ENCODE measurements around the gene EHD4.

GRCh38 chr15:41975669-41976068, 3.3 kb upstream of the EHD4 start:
- TF ChIP-seq, protein P1, sequence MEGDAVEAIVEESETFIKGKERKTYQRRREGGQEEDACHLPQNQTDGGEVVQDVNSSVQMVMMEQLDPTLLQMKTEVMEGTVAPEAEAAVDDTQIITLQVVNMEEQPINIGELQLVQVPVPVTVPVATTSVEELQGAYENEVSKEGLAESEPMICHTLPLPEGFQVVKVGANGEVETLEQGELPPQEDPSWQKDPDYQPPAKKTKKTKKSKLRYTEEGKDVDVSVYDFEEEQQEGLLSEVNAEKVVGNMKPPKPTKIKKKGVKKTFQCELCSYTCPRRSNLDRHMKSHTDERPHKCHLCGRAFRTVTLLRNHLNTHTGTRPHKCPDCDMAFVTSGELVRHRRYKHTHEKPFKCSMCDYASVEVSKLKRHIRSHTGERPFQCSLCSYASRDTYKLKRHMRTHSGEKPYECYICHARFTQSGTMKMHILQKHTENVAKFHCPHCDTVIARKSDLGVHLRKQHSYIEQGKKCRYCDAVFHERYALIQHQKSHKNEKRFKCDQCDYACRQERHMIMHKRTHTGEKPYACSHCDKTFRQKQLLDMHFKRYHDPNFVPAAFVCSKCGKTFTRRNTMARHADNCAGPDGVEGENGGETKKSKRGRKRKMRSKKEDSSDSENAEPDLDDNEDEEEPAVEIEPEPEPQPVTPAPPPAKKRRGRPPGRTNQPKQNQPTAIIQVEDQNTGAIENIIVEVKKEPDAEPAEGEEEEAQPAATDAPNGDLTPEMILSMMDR (IDR thresholded peaks at IDR 0.05; ENCODE audit: low read length), result no peak
- TF ChIP-seq EZH2 (IDR thresholded peaks at IDR 0.05; ENCODE audit: borderline replicate concordance, low read length), result no peak
